ENCODE results near the gene RANBP9.

RANBP9 gene

DNA sequence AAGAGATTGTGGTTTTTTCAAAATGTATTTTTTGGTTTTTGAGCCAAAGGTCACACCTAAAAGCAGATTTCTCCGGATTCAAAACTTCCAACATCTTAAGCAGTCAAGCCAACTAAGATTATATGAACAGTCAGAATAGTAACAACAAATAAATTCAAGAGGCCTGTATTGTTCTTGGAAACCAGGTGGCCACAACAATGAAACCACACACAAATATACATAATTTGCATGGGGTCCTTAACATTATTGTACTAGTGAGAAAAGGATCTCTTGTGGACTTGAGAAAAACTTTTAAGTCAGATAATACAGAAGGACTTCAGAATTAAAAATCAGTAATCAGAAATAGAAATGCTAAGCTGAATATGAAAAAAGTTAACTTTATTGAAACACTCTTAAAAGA lies 55.9 kb downstream of the RANBP9 start:
- H3K36me3 Mint-ChIP-seq (ENCODE audit: low read depth) = peaks cover 16% of the 10 kb centered on the region
- no peaks in the 10 kb centered on the region for H3K9me3 Mint-ChIP-seq
- TF ChIP-seq, protein P1, sequence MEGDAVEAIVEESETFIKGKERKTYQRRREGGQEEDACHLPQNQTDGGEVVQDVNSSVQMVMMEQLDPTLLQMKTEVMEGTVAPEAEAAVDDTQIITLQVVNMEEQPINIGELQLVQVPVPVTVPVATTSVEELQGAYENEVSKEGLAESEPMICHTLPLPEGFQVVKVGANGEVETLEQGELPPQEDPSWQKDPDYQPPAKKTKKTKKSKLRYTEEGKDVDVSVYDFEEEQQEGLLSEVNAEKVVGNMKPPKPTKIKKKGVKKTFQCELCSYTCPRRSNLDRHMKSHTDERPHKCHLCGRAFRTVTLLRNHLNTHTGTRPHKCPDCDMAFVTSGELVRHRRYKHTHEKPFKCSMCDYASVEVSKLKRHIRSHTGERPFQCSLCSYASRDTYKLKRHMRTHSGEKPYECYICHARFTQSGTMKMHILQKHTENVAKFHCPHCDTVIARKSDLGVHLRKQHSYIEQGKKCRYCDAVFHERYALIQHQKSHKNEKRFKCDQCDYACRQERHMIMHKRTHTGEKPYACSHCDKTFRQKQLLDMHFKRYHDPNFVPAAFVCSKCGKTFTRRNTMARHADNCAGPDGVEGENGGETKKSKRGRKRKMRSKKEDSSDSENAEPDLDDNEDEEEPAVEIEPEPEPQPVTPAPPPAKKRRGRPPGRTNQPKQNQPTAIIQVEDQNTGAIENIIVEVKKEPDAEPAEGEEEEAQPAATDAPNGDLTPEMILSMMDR (IDR thresholded peaks at IDR 0.05; ENCODE audit: unreplicated experiment in 3 of 3) = no peak
- H3K27ac Mint-ChIP-seq = no peak overlapping the region
- H3K4me1 Mint-ChIP-seq = peaks cover 23% of the 10 kb centered on the region
- H3K27me3 Mint-ChIP-seq (ENCODE audit: low read depth) = no peaks in the 10 kb centered on the region
- no peak overlapping the region for H3K4me3 Mint-ChIP-seq

DNA sequence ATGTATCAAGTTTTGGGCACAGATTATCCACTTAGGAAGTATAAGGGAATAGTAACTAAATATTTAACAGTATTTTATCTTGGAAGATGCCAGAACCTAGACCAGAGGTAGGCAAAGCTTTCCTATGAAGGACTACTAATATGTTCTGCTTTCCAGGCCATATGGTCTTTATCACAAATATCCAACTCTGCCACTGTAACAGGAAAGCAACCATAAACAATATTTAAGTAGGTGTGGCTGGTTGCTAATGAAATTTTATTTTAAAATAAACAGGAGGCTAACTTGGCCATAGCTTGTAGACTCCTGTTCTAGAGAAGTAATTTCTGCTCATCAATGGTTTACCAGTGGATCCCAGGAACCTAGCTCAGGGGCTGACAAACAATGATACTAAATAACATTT lies 57.1 kb downstream of the RANBP9 start:
- Mint-ChIP-seq H3K27ac (no peak overlapping the region), H3K9me3 (no peaks in the 10 kb centered on the region), H3K4me3 (no peak overlapping the region), H3K36me3 (ENCODE audit: low read depth) (peaks cover 23% of the 10 kb centered on the region), H3K4me1 (peaks cover 18% of the 10 kb centered on the region), H3K27me3 (ENCODE audit: low read depth) (no peaks in the 10 kb centered on the region)
- TF ChIP-seq, protein P1 (IDR thresholded peaks at IDR 0.05; ENCODE audit: unreplicated experiment in 3 of 3) = no peak

- H3K4me1 Mint-ChIP-seq = peaks cover 11% of the 10 kb centered on the region
- no peak overlapping the region for H3K4me3 Mint-ChIP-seq
- no peak overlapping the region for H3K27ac Mint-ChIP-seq
- H3K27me3 Mint-ChIP-seq (ENCODE audit: low read depth) = no peaks in the 10 kb centered on the region
- no peaks in the 10 kb centered on the region for H3K9me3 Mint-ChIP-seq
- peaks cover 28% of the 10 kb centered on the region for H3K36me3 Mint-ChIP-seq (ENCODE audit: low read depth)
- TF ChIP-seq, protein P1 (IDR thresholded peaks at IDR 0.05; ENCODE audit: unreplicated experiment in 3 of 3) = no peak
Observed at GRCh38 chr6:13653296-13653695, 58.3 kb downstream of the RANBP9 start.

GRCh38 chr6:13649393-13649792 lies 62.2 kb downstream of the RANBP9 start:
- TF ChIP-seq, protein P1 (IDR thresholded peaks at IDR 0.05; ENCODE audit: unreplicated experiment in 3 of 3) = no peak
- no peaks in the 10 kb centered on the region for H3K4me1 Mint-ChIP-seq
- no peaks in the 10 kb centered on the region for H3K9me3 Mint-ChIP-seq
- H3K4me3 Mint-ChIP-seq = no peak overlapping the region
- peaks cover 28% of the 10 kb centered on the region for H3K36me3 Mint-ChIP-seq (ENCODE audit: low read depth)
- H3K27me3 Mint-ChIP-seq (ENCODE audit: low read depth) = no peaks in the 10 kb centered on the region
- H3K27ac Mint-ChIP-seq = no peak overlapping the region

DNA sequence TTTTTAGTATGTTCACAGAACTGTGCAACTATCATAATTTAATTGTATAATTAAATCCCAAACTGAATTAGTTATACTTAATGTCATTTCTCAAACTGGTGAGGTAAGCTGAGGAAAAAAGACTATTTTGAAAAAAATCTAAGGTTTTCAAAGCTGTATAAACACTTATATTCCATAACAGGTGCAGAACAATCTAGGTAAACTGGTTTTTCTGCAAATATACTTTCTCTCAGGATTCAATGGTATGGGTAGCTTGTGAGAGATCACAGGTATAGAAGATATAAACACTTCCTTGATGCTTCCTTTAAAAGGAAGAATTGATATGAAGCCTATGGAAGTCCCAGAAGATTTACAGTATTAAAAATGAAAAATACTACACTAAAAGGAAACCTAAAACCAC lies 62.8 kb downstream of the RANBP9 start:
- Mint-ChIP-seq H3K27ac (no peak overlapping the region), H3K36me3 (ENCODE audit: low read depth) (peaks cover 28% of the 10 kb centered on the region), H3K9me3 (no peaks in the 10 kb centered on the region), H3K27me3 (ENCODE audit: low read depth) (no peaks in the 10 kb centered on the region), H3K4me3 (no peak overlapping the region), H3K4me1 (no peaks in the 10 kb centered on the region)
- TF ChIP-seq, protein P1 (IDR thresholded peaks at IDR 0.05; ENCODE audit: unreplicated experiment in 3 of 3) = no peak

- Mint-ChIP-seq H3K9me3 (no peaks in the 10 kb centered on the region), H3K27me3 (ENCODE audit: low read depth) (no peaks in the 10 kb centered on the region), H3K27ac (no peak overlapping the region), H3K4me3 (no peak overlapping the region), H3K36me3 (ENCODE audit: low read depth) (peaks cover 36% of the 10 kb centered on the region), H3K4me1 (no peaks in the 10 kb centered on the region)
- TF ChIP-seq, protein P1 (IDR thresholded peaks at IDR 0.05; ENCODE audit: unreplicated experiment in 3 of 3) = no peak
Observed at GRCh38 chr6:13643125-13643524, 68.5 kb downstream of the RANBP9 start.
